ENCODE data around the gene CASP3. TPM values are rescaled to one million over a fixed set of nuclear protein-coding genes. Genes with fewer than 3 reads are reported as not detected.
"Not testable (repeated sequence)": the region's sequence is repeated elsewhere in the genome, so short reads cannot be mapped to it uniquely, and the experiment has no call there.

CASP3 gene
- polyA plus RNA-seq, 1 donor: 53.4 TPM

- 100% methylated on average over 1 of the region's 7 CpGs for WGBS (ENCODE audit: insufficient coverage, low lambda C conversion rate)
- H3K4me3 ChIP-seq (ENCODE audit: low read length): no peak overlapping the region
- no peaks in the 10 kb centered on the region for H3K9me3 ChIP-seq (ENCODE audit: control insufficient read depth, low read depth, low read length)
- peaks cover 3% of the 10 kb centered on the region for H3K4me1 ChIP-seq (ENCODE audit: control insufficient read depth, insufficient read depth, low read length)
- no peaks in the 10 kb centered on the region for H3K27me3 ChIP-seq (ENCODE audit: control insufficient read depth, insufficient read depth, low read length)
- H3K36me3 ChIP-seq (ENCODE audit: control insufficient read depth, insufficient read depth, low read length): no peaks in the 10 kb centered on the region
- H3K27ac ChIP-seq (ENCODE audit: low read length): no peak overlapping the region
- DNase-seq: no peak
Observed at GRCh38 chr4:184599492-184600135, 49.6 kb downstream of the CASP3 start.

- no peak overlapping the region for H3K27ac ChIP-seq (ENCODE audit: low read length)
- no peaks in the 10 kb centered on the region for H3K36me3 ChIP-seq (ENCODE audit: control insufficient read depth, insufficient read depth, low read length)
- H3K27me3 ChIP-seq (ENCODE audit: control insufficient read depth, insufficient read depth, low read length): no peaks in the 10 kb centered on the region
- no peaks in the 10 kb centered on the region for H3K9me3 ChIP-seq (ENCODE audit: control insufficient read depth, low read depth, low read length)
- H3K4me3 ChIP-seq (ENCODE audit: low read length): no peak overlapping the region
- H3K4me1 ChIP-seq (ENCODE audit: control insufficient read depth, insufficient read depth, low read length): peaks cover 3% of the 10 kb centered on the region
- DNase-seq: no peak
- no CpG with 5 or more reads among the region's 12 CpGs for WGBS (ENCODE audit: insufficient coverage, low lambda C conversion rate)
Observed at GRCh38 chr4:184598753-184599491, 50.3 kb downstream of the CASP3 start.

- peak overlapping the region; percentile 59 for H3K27ac ChIP-seq (ENCODE audit: low read length)
Observed at GRCh38 chr4:184596617-184597185, 52.5 kb downstream of the CASP3 start.

GRCh38 chr4:184596044-184596616 lies 53.1 kb downstream of the CASP3 start:
- WGBS (ENCODE audit: insufficient coverage, low lambda C conversion rate): no CpG with 5 or more reads among the region's 8 CpGs
- Histone ChIP-seq H3K9me3 (ENCODE audit: control insufficient read depth, low read depth, low read length) (peaks cover 2% of the 10 kb centered on the region), H3K27ac (ENCODE audit: low read length) (peak overlapping the region; percentile 59), H3K4me3 (ENCODE audit: low read length) (no peak overlapping the region), H3K27me3 (ENCODE audit: control insufficient read depth, insufficient read depth, low read length) (no peaks in the 10 kb centered on the region), H3K4me1 (ENCODE audit: control insufficient read depth, insufficient read depth, low read length) (peaks cover 3% of the 10 kb centered on the region), H3K36me3 (ENCODE audit: control insufficient read depth, insufficient read depth, low read length) (no peaks in the 10 kb centered on the region)
- DNase-seq: no peak

More at GRCh38 chr4:184596617-184597185, 52.5 kb downstream of the CASP3 start:
- H3K4me3 ChIP-seq (ENCODE audit: low read length): no peak overlapping the region
- H3K4me1 ChIP-seq (ENCODE audit: control insufficient read depth, insufficient read depth, low read length): peaks cover 3% of the 10 kb centered on the region
- no CpG with 5 or more reads among the region's 5 CpGs for WGBS (ENCODE audit: insufficient coverage, low lambda C conversion rate)
- no peaks in the 10 kb centered on the region for H3K36me3 ChIP-seq (ENCODE audit: control insufficient read depth, insufficient read depth, low read length)
- H3K9me3 ChIP-seq (ENCODE audit: control insufficient read depth, low read depth, low read length): peaks cover under 1% of the 10 kb centered on the region
- no peaks in the 10 kb centered on the region for H3K27me3 ChIP-seq (ENCODE audit: control insufficient read depth, insufficient read depth, low read length)
- peak; percentile 60 to 75 for DNase-seq

- 70% methylated on average over 2 of the region's 5 CpGs for WGBS (ENCODE audit: insufficient coverage, low lambda C conversion rate)
- no peak overlapping the region for H3K4me3 ChIP-seq (ENCODE audit: low read length)
- no peaks in the 10 kb centered on the region for H3K27me3 ChIP-seq (ENCODE audit: control insufficient read depth, insufficient read depth, low read length)
- DNase-seq: no peak
- peaks cover 3% of the 10 kb centered on the region for H3K4me1 ChIP-seq (ENCODE audit: control insufficient read depth, insufficient read depth, low read length)
- no peaks in the 10 kb centered on the region for H3K36me3 ChIP-seq (ENCODE audit: control insufficient read depth, insufficient read depth, low read length)
- no peak overlapping the region for H3K27ac ChIP-seq (ENCODE audit: low read length)
- peaks cover 2% of the 10 kb centered on the region for H3K9me3 ChIP-seq (ENCODE audit: control insufficient read depth, low read depth, low read length)
Observed at GRCh38 chr4:184595430-184595829, 53.8 kb downstream of the CASP3 start.

GRCh38 chr4:184593461-184593860 lies 55.8 kb downstream of the CASP3 start:
- H3K27me3 ChIP-seq (ENCODE audit: control insufficient read depth, insufficient read depth, low read length): no peaks in the 10 kb centered on the region
- H3K4me3 ChIP-seq (ENCODE audit: low read length): no peak overlapping the region
- H3K4me1 ChIP-seq (ENCODE audit: control insufficient read depth, insufficient read depth, low read length): peaks cover 3% of the 10 kb centered on the region
- H3K27ac ChIP-seq (ENCODE audit: low read length): no peak overlapping the region
- peaks cover 2% of the 10 kb centered on the region for H3K9me3 ChIP-seq (ENCODE audit: control insufficient read depth, low read depth, low read length)
- no peaks in the 10 kb centered on the region for H3K36me3 ChIP-seq (ENCODE audit: control insufficient read depth, insufficient read depth, low read length)
- no peak for DNase-seq
- 100% methylated on average over 2 of the region's 6 CpGs for WGBS (ENCODE audit: insufficient coverage, low lambda C conversion rate)

- WGBS (ENCODE audit: insufficient coverage, low lambda C conversion rate): no CpG with 5 or more reads among the region's 39 CpGs
- not testable (repeated sequence) for H3K36me3 ChIP-seq (ENCODE audit: control insufficient read depth, insufficient read depth, low read length); H3K27ac ChIP-seq (ENCODE audit: low read length); H3K4me3 ChIP-seq (ENCODE audit: low read length); DNase-seq; H3K9me3 ChIP-seq (ENCODE audit: control insufficient read depth, low read depth, low read length); H3K27me3 ChIP-seq (ENCODE audit: control insufficient read depth, insufficient read depth, low read length); H3K4me1 ChIP-seq (ENCODE audit: control insufficient read depth, insufficient read depth, low read length)
Observed at GRCh38 chr4:184591747-184592270, 57.4 kb downstream of the CASP3 start.

- Histone ChIP-seq H3K36me3 (ENCODE audit: control insufficient read depth, insufficient read depth, low read length) (no peaks in the 10 kb centered on the region), H3K27me3 (ENCODE audit: control insufficient read depth, insufficient read depth, low read length) (no peaks in the 10 kb centered on the region), H3K4me1 (ENCODE audit: control insufficient read depth, insufficient read depth, low read length) (no peaks in the 10 kb centered on the region), H3K9me3 (ENCODE audit: control insufficient read depth, low read depth, low read length) (peaks cover 2% of the 10 kb centered on the region), H3K27ac (ENCODE audit: low read length) (no peak overlapping the region), H3K4me3 (ENCODE audit: low read length) (no peak overlapping the region)
- DNase-seq: no peak
- WGBS (ENCODE audit: insufficient coverage, low lambda C conversion rate): 80% methylated on average over 1 of the region's 5 CpGs
Observed at GRCh38 chr4:184591070-184591677, 58.1 kb downstream of the CASP3 start.

- H3K27ac ChIP-seq (ENCODE audit: low read length): no peak overlapping the region
- DNase-seq: no peak
- no CpG with 5 or more reads among the region's 3 CpGs for WGBS (ENCODE audit: insufficient coverage, low lambda C conversion rate)
- H3K9me3 ChIP-seq (ENCODE audit: control insufficient read depth, low read depth, low read length): peaks cover 2% of the 10 kb centered on the region
- H3K27me3 ChIP-seq (ENCODE audit: control insufficient read depth, insufficient read depth, low read length): no peaks in the 10 kb centered on the region
- H3K4me1 ChIP-seq (ENCODE audit: control insufficient read depth, insufficient read depth, low read length): no peaks in the 10 kb centered on the region
- no peak overlapping the region for H3K4me3 ChIP-seq (ENCODE audit: low read length)
- no peaks in the 10 kb centered on the region for H3K36me3 ChIP-seq (ENCODE audit: control insufficient read depth, insufficient read depth, low read length)
Observed at GRCh38 chr4:184590196-184590595, 59.1 kb downstream of the CASP3 start.

GRCh38 chr4:184588893-184589292 lies 60.4 kb downstream of the CASP3 start:
- Histone ChIP-seq H3K36me3 (ENCODE audit: control insufficient read depth, insufficient read depth, low read length) (no peaks in the 10 kb centered on the region), H3K27ac (ENCODE audit: low read length) (no peak overlapping the region), H3K9me3 (ENCODE audit: control insufficient read depth, low read depth, low read length) (peaks cover 2% of the 10 kb centered on the region), H3K4me3 (ENCODE audit: low read length) (no peak overlapping the region), H3K27me3 (ENCODE audit: control insufficient read depth, insufficient read depth, low read length) (no peaks in the 10 kb centered on the region), H3K4me1 (ENCODE audit: control insufficient read depth, insufficient read depth, low read length) (no peaks in the 10 kb centered on the region)
- 100% methylated on average over 2 of the region's 8 CpGs for WGBS (ENCODE audit: insufficient coverage, low lambda C conversion rate)
- DNase-seq: no peak

Data from large intestine (tissue), 3 donors.